ENCODE measurements around the gene TTC31.

The TTC31 gene

DNA sequence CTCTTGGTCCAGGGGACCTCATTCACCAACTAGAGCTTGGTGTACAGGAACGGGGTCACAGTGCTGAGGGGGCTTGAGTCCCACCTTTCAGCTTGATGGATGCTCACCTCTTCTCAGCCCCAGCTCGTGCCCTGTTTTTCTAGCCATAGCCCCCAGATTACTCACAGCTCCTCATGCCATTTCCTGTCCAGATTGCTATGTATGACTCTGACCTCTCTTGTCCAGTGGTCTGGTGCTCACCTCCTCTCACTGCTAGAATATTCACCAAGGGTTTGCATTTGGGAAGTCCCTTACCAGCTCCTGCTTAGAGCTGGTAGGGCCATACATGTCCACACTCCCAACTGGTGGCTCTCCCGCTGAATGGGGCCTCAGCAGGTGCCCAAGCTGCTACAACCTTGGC is 10.7 kb downstream of the TTC31 start:
- Histone ChIP-seq H3K27ac (ENCODE audit: low read depth, low read length) (no peak overlapping the region), H3K36me3 (ENCODE audit: control insufficient read depth, insufficient read depth, low read length) (peaks cover 46% of the 10 kb centered on the region), H3K4me1 (ENCODE audit: control insufficient read depth, insufficient read depth, low read length) (peaks cover 7% of the 10 kb centered on the region), H3K4me3 (ENCODE audit: low read depth, low read length) (no peak overlapping the region), H3K27me3 (ENCODE audit: control insufficient read depth, insufficient read depth, low read length) (peaks cover 36% of the 10 kb centered on the region), H3K9ac (ENCODE audit: low read length) (no peak overlapping the region), H3K9me3 (ENCODE audit: control insufficient read depth, insufficient read depth, low read depth, low read length) (no peaks in the 10 kb centered on the region)

- Histone ChIP-seq H3K4me1 (ENCODE audit: control insufficient read depth, insufficient read depth, low read length) (peaks cover 21% of the 10 kb centered on the region), H3K4me3 (ENCODE audit: low read depth, low read length) (no peak overlapping the region), H3K9ac (ENCODE audit: low read length) (no peak overlapping the region), H3K27me3 (ENCODE audit: control insufficient read depth, insufficient read depth, low read length) (peaks cover 55% of the 10 kb centered on the region), H3K9me3 (ENCODE audit: control insufficient read depth, insufficient read depth, low read depth, low read length) (no peaks in the 10 kb centered on the region), H3K36me3 (ENCODE audit: control insufficient read depth, insufficient read depth, low read length) (peaks cover 41% of the 10 kb centered on the region), H3K27ac (ENCODE audit: low read depth, low read length) (no peak overlapping the region)
Observed at GRCh38 chr2:74495440-74495839, 12.6 kb downstream of the TTC31 start.

- H3K36me3 ChIP-seq (ENCODE audit: control insufficient read depth, insufficient read depth, low read length) = peaks cover 23% of the 10 kb centered on the region
- peaks cover 72% of the 10 kb centered on the region for H3K27me3 ChIP-seq (ENCODE audit: control insufficient read depth, insufficient read depth, low read length)
- H3K4me1 ChIP-seq (ENCODE audit: control insufficient read depth, insufficient read depth, low read length) = peaks cover 36% of the 10 kb centered on the region
- no peak overlapping the region for H3K9ac ChIP-seq (ENCODE audit: low read length)
- no peak overlapping the region for H3K27ac ChIP-seq (ENCODE audit: low read depth, low read length)
- no peaks in the 10 kb centered on the region for H3K9me3 ChIP-seq (ENCODE audit: control insufficient read depth, insufficient read depth, low read depth, low read length)
- H3K4me3 ChIP-seq (ENCODE audit: low read depth, low read length) = peak overlapping the region; percentile 59
Observed at GRCh38 chr2:74496997-74497776, 14.3 kb downstream of the TTC31 start.

- Histone ChIP-seq H3K36me3 (ENCODE audit: control insufficient read depth, insufficient read depth, low read length) (peaks cover 16% of the 10 kb centered on the region), H3K9me3 (ENCODE audit: control insufficient read depth, insufficient read depth, low read depth, low read length) (no peaks in the 10 kb centered on the region), H3K4me3 (ENCODE audit: low read depth, low read length) (peak overlapping the region; percentile 59), H3K9ac (ENCODE audit: low read length) (peak overlapping the region; percentile 55), H3K27ac (ENCODE audit: low read depth, low read length) (no peak overlapping the region), H3K27me3 (ENCODE audit: control insufficient read depth, insufficient read depth, low read length) (peaks cover 80% of the 10 kb centered on the region), H3K4me1 (ENCODE audit: control insufficient read depth, insufficient read depth, low read length) (peaks cover 40% of the 10 kb centered on the region)
Observed at GRCh38 chr2:74497777-74498499, 15.1 kb downstream of the TTC31 start.

DNA sequence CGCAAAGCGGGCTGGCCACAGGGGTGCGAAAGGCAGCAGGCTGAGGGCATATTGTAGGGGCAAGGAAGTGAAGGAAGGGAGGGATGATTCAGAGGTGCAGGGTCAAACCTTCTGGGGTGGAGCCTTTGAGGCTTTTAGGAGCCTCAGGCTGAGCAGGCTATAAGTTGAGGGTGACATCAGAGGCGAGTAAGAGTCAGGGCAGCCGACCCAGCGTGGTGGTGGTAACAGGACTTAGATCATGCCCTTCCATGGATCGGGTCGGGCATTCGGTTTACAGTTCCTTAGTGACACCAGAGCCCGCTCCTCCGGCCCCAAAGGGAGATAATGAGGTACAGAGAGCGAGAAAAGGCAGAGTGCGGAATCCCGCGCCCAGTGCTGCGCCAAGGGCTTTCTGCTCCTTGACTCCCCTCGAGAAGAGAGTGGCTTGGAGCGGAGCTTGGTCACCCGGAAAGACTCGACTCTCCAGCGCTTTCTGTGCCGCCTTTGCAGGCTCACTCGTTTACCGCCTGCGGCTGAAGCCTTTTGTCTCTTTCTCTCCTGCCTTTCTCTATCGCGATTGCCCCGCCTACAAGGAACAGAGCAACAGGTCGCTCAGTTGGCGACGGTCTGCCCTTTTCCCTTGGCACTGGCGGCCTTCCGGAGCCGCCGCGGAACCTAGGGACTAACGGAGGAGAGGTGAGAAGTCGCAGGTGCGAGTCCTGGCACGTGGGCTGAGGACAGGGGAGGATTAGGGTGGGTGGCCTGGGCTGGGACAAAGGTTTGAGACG is 15.8 kb downstream of the TTC31 start:
- Histone ChIP-seq H3K4me1 (ENCODE audit: control insufficient read depth, insufficient read depth, low read length) (peaks cover 44% of the 10 kb centered on the region), H3K27me3 (ENCODE audit: control insufficient read depth, insufficient read depth, low read length) (peaks cover 87% of the 10 kb centered on the region), H3K9me3 (ENCODE audit: control insufficient read depth, insufficient read depth, low read depth, low read length) (no peaks in the 10 kb centered on the region)

DNA sequence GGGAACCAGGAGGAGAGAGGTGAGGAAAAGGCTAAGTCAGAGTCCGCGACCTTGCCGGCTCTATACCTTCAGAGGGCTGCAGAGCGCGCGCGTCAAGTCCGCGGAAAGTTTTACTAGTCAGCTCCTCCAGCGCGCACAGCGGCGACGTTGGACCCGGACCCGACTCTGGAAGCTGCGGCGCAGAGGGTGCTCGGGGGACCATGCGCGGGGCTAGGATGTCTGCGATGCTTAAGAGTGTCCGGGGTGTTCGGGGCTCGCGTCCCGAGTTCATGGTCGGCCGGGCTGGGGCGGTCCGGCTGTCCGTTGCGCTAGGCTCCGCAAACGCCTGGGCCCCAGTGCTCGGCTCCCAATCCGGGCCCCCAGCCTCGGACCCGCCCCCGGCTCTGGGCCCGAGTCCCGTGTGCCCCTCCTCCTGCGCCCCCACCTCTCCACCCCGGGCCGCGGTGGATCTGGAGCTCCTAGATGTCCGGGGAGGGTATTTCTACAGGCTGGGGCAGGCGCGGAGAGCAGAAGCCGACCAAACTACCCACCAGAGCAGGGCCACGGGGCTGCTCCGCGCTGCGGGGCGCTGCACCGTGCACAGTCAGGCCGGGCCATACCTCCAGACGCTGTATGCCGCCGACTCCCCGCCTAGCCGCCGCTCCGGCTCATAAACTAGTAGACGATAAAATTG is 16.5 kb downstream of the TTC31 start, which contains the start of gene LBX2:
TSS of gene LBX2 (minus strand) at position 337 of the 673 bp plus-strand sequence. CDS start at position 271, 66 bp downstream.
- Histone ChIP-seq H3K27me3 (ENCODE audit: control insufficient read depth, insufficient read depth, low read length) (peaks cover 94% of the 10 kb centered on the region), H3K4me1 (ENCODE audit: control insufficient read depth, insufficient read depth, low read length) (peaks cover 48% of the 10 kb centered on the region), H3K9ac (ENCODE audit: low read length) (peak within 1 kb of the TSS; percentile 55), H3K4me3 (ENCODE audit: low read depth, low read length) (peak within 1 kb of the TSS; percentile 59), H3K27ac (ENCODE audit: low read depth, low read length) (no peak within 1 kb of the TSS), H3K9me3 (ENCODE audit: control insufficient read depth, insufficient read depth, low read depth, low read length) (no peaks in the 10 kb centered on the region), H3K36me3 (ENCODE audit: control insufficient read depth, insufficient read depth, low read length) (peaks cover 1% of the 10 kb centered on the region; the same call in 1 of the 2 replicates)

More for the DNA sequence above, 15.8 kb downstream of the TTC31 start:
- Histone ChIP-seq H3K27ac (ENCODE audit: low read depth, low read length) (no peak overlapping the region), H3K9ac (ENCODE audit: low read length) (peak overlapping the region; percentile 55), H3K36me3 (ENCODE audit: control insufficient read depth, insufficient read depth, low read length) (peaks cover 8% of the 10 kb centered on the region), H3K4me3 (ENCODE audit: low read depth, low read length) (peak overlapping the region; percentile 59)

DNA sequence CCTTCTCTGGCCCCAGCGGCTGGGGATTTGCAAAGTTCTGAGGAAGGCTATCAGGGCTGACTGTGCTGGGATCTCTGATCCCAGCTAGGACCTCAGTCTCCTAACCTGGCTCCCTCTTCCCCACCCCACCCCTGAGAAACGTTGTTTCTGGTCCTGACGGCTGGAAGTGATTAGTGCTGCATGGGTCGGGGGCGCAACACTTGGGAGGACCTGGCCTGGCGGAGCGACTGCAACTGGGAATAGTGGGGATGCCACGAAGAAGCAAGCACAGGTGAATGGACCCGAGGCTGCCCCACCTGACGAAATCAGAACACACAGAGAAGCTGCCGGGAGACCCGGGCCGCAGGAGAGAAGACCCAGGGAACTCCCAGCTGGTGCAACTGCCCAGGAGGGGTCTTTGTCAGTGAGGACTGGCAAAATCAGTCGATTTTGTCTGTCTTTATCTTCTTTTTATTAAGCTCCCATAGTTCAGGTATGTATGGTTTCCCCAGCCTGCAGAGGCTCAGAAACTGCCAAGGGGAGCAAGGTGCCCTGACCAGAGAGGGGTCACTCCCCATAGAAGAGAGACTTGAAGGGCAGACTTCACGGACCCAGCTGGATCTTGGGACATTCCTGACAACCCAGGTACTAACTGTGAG is 17.2 kb downstream of the TTC31 start:
- H3K9ac ChIP-seq (ENCODE audit: low read length) = no peak overlapping the region
- H3K4me1 ChIP-seq (ENCODE audit: control insufficient read depth, insufficient read depth, low read length) = peaks cover 48% of the 10 kb centered on the region
- H3K4me3 ChIP-seq (ENCODE audit: low read depth, low read length) = peak overlapping the region; percentile 59
- H3K27me3 ChIP-seq (ENCODE audit: control insufficient read depth, insufficient read depth, low read length) = peaks cover 98% of the 10 kb centered on the region
- H3K36me3 ChIP-seq (ENCODE audit: control insufficient read depth, insufficient read depth, low read length) = 0 out of 2 replicates have a peak, but pooled peaks cover under 1% of the 10 kb centered on the region
- no peaks in the 10 kb centered on the region for H3K9me3 ChIP-seq (ENCODE audit: control insufficient read depth, insufficient read depth, low read depth, low read length)
- H3K27ac ChIP-seq (ENCODE audit: low read depth, low read length) = no peak overlapping the region

GRCh38 chr2:74500578-74500946 is 17.7 kb downstream of the TTC31 start:
- H3K4me3 ChIP-seq (ENCODE audit: low read depth, low read length) = no peak overlapping the region
- no peak overlapping the region for H3K27ac ChIP-seq (ENCODE audit: low read depth, low read length)
- H3K4me1 ChIP-seq (ENCODE audit: control insufficient read depth, insufficient read depth, low read length) = peaks cover 48% of the 10 kb centered on the region
- H3K36me3 ChIP-seq (ENCODE audit: control insufficient read depth, insufficient read depth, low read length) = peaks cover 5% of the 10 kb centered on the region; the same call in 1 of the 2 replicates
- peaks cover 96% of the 10 kb centered on the region for H3K27me3 ChIP-seq (ENCODE audit: control insufficient read depth, insufficient read depth, low read length)
- no peaks in the 10 kb centered on the region for H3K9me3 ChIP-seq (ENCODE audit: control insufficient read depth, insufficient read depth, low read depth, low read length)
- no peak overlapping the region for H3K9ac ChIP-seq (ENCODE audit: low read length)

- Histone ChIP-seq H3K27ac (ENCODE audit: low read depth, low read length) (no peak overlapping the region), H3K9me3 (ENCODE audit: control insufficient read depth, insufficient read depth, low read depth, low read length) (no peaks in the 10 kb centered on the region), H3K4me1 (ENCODE audit: control insufficient read depth, insufficient read depth, low read length) (peaks cover 49% of the 10 kb centered on the region), H3K36me3 (ENCODE audit: control insufficient read depth, insufficient read depth, low read length) (peaks cover 10% of the 10 kb centered on the region), H3K27me3 (ENCODE audit: control insufficient read depth, insufficient read depth, low read length) (peaks cover 90% of the 10 kb centered on the region), H3K4me3 (ENCODE audit: low read depth, low read length) (peak overlapping the region; percentile 4; the same call in 1 of the 2 replicates), H3K9ac (ENCODE audit: low read length) (no peak overlapping the region)
Observed at GRCh38 chr2:74501335-74502071, 18.6 kb downstream of the TTC31 start.

Data from HUES6 (cell line).